Liver (tissue), 9 donors: ENCODE data around the gene TMEM108. TPM values are rescaled to one million over a fixed set of nuclear protein-coding genes. Genes with fewer than 3 reads are reported as not detected.

ENCODE experiments used
- DNase-seq: peaks from one replicate; pipeline ENCODE4 v3.0.0-alpha.2; 2017; ENCODE audit warnings: low spot score
- H3K27ac ChIP-seq, 2 donors: one replicate each; pipeline ENCODE4 v1.7.0; 2013; ENCODE audit warnings: inconsistent platforms in 2 of 2, low read length in 2 of 2, control low read depth in 1 of 2, low read depth in 1 of 2, mild to moderate bottlenecking in 1 of 2
- H3K27me3 ChIP-seq, 4 donors: one replicate each; pipeline versions ENCODE4 v1.6.1 to v1.7.0; 2013; ENCODE audit warnings: low read length in 3 of 4, inconsistent platforms in 1 of 4, mild to moderate bottlenecking in 1 of 4, moderate library complexity in 1 of 4; ENCODE audit not compliant: control insufficient read depth in 4 of 4, insufficient read depth in 4 of 4
- H3K36me3 ChIP-seq, 4 donors: one replicate each; pipeline versions ENCODE4 v1.6.1 to v1.7.0; 2013; ENCODE audit warnings: low read length in 3 of 4, mild to moderate bottlenecking in 3 of 4, low read depth in 1 of 4, moderate library complexity in 1 of 4; ENCODE audit not compliant: control insufficient read depth in 4 of 4, insufficient read depth in 3 of 4
- H3K4me1 ChIP-seq, 4 donors: one replicate each; pipeline versions ENCODE4 v1.6.1 to v1.7.0; 2013; ENCODE audit warnings: low read length in 3 of 4, mild to moderate bottlenecking in 3 of 4, moderate library complexity in 1 of 4; ENCODE audit not compliant: control insufficient read depth in 4 of 4, insufficient read depth in 4 of 4
- H3K4me3 ChIP-seq, 3 donors: one replicate each; pipeline versions ENCODE4 v1.6.1 to v1.7.0; 2013; ENCODE audit warnings: low read length in 3 of 3, control low read depth in 1 of 3, low read depth in 1 of 3, mild to moderate bottlenecking in 1 of 3
- H3K9ac ChIP-seq, 2 donors: one replicate each; pipeline ENCODE4 v1.7.0; 2013; ENCODE audit warnings: low read length in 2 of 2, mild to moderate bottlenecking in 2 of 2, moderate library complexity in 2 of 2, control low read depth in 1 of 2, low read depth in 1 of 2
- H3K9me3 ChIP-seq, 4 donors: one replicate each; pipeline versions ENCODE4 v1.6.1 to v1.7.0; 2013; ENCODE audit warnings: low read length in 3 of 4; ENCODE audit not compliant: control insufficient read depth in 4 of 4
- ATF3 ChIP-seq: IDR thresholded peaks from 2 replicates; pipeline ENCODE4 v1.6.1; 2016; ENCODE audit warnings: antibody characterized with exemption
- CTCF ChIP-seq: fragments of 150-350 bp; IDR thresholded peaks from 2 replicates; pipeline ENCODE4 v1.5.1; 2017; ENCODE audit warnings: improper control_type of control experiment, low read depth, low read length; ENCODE audit not compliant: missing input control
- EGR1 ChIP-seq, 2 donors: IDR thresholded peaks; 2 replicates each; pipeline ENCODE4 v1.6.1; 2016 to 2018; ENCODE audit warnings: antibody characterized with exemption in 2 of 2, low read depth in 2 of 2
- FOXA1 ChIP-seq: IDR thresholded peaks from 2 replicates; pipeline ENCODE4 v1.6.1; 2016; ENCODE audit warnings: antibody characterized with exemption
- FOXA2 ChIP-seq: IDR thresholded peaks from 2 replicates; pipeline ENCODE4 v1.6.1; 2016; ENCODE audit warnings: antibody characterized with exemption
- HNF4A ChIP-seq, 2 donors: conservative IDR thresholded peaks; 2 replicates each; pipeline ENCODE4 v1.6.1; 2016; ENCODE audit warnings: antibody characterized with exemption in 2 of 2, mild to moderate bottlenecking in 2 of 2
- HNF4G ChIP-seq: IDR thresholded peaks from 2 replicates; pipeline ENCODE4 v1.6.1; 2016; ENCODE audit warnings: antibody characterized with exemption
- JUND ChIP-seq, 2 donors: IDR thresholded peaks; 2 replicates each; pipeline ENCODE4 v1.6.1; 2016; ENCODE audit warnings: antibody characterized with exemption in 2 of 2
- MAX ChIP-seq: IDR thresholded peaks from 2 replicates; pipeline ENCODE4 v1.6.1; 2016; ENCODE audit warnings: antibody characterized with exemption
- NR2F2 ChIP-seq: IDR thresholded peaks from 2 replicates; pipeline ENCODE4 v1.6.1; 2016; ENCODE audit warnings: antibody characterized with exemption
- RAD21 ChIP-seq, 2 donors: IDR thresholded peaks; 2 replicates each; pipeline ENCODE4 v1.6.1; 2016; ENCODE audit warnings: antibody characterized with exemption in 2 of 2, mild to moderate bottlenecking in 2 of 2
- REST ChIP-seq: IDR thresholded peaks from 2 replicates; pipeline ENCODE4 v1.6.1; 2016; ENCODE audit warnings: antibody characterized with exemption, mild to moderate bottlenecking
- RXRA ChIP-seq, 2 donors: IDR thresholded peaks; 2 replicates each; pipeline ENCODE4 v1.6.1; 2017 to 2018; ENCODE audit warnings: antibody characterized with exemption in 2 of 2, mild to moderate bottlenecking in 1 of 2
- SP1 ChIP-seq: IDR thresholded peaks from 2 replicates; pipeline ENCODE4 v1.6.1; 2018; ENCODE audit warnings: antibody characterized with exemption, mild to moderate bottlenecking
- ZBTB33 ChIP-seq: IDR thresholded peaks from 2 replicates; pipeline ENCODE4 v1.6.1; 2016; ENCODE audit warnings: antibody characterized with exemption
- WGBS: extraction: QIAGEN DNeasy Blood & Tissue Kit; methylation state at CpG from one replicate; pipeline ENCODE4 v1.1.7; 2013; 5-methylcytosine and 5-hydroxymethylcytosine counted together
- polyA plus RNA-seq, 2 donors: library from polyadenylated mRNA; stranded (reverse) in 1 of 2; unstranded in 1 of 2; fragments of 200-250 nt in 1 of 2; fragments of >200 nt in 1 of 2; fragmentation: Nextera tagmentation in 1 of 2; extraction: Ambion mirVana in 1 of 2; gene quantifications; one replicate each; pipeline versions ENCODE4 v1.2.1 to v1.2.3, GENCODE V29; 2013 to 2015
- total RNA-seq, 2 donors: library from RNA; depleted of rRNA; stranded (reverse); fragments of >200 nt; gene quantifications; one replicate each; pipeline ENCODE4 v1.2.3, GENCODE V29; 2014
- donor health status: healthy.
- donor health status: healthy.
- donor health status: healthy.
- donor health status: healthy.
- donor health status: healthy.

The TMEM108 gene
- total and polyA plus RNA-seq, 4 donors: 0.05 to 0.10 TPM; not detected in 2

- TF ChIP-seq FOXA2: no peak
- no peak for TF ChIP-seq NR2F2
- no peak for TF ChIP-seq FOXA1
- TF ChIP-seq SP1: no peak
- no peak for TF ChIP-seq RXRA (IDR thresholded peaks at IDR 0.05)
- no peak for TF ChIP-seq MAX
- no peak for TF ChIP-seq ZBTB33
- no peak for TF ChIP-seq REST
- no peak for TF ChIP-seq JUND (IDR thresholded peaks at IDR 0.05)
- TF ChIP-seq ATF3: no peak
- TF ChIP-seq RAD21 (IDR thresholded peaks at IDR 0.05): no peak
- no peak for TF ChIP-seq CTCF
- TF ChIP-seq HNF4A (conservative IDR thresholded peaks at IDR 0.05): no peak
- no peak for TF ChIP-seq HNF4G
- Histone ChIP-seq H3K36me3 (no peaks in the 10 kb centered on the region), H3K9me3 (no peaks in the 10 kb centered on the region), H3K4me1 (no peaks in the 10 kb centered on the region), H3K9ac (no peak overlapping the region), H3K27me3 (no peaks in the 10 kb centered on the region), H3K4me3 (no peak overlapping the region), H3K27ac (no peak overlapping the region)
- 52% methylated on average over 2 of the region's 2 CpGs for WGBS
- no peak for DNase-seq
These were observed 363.4 kb downstream of the TMEM108 start for GRCh38 chr3:133401374-133402135.

GRCh38 chr3:133404920-133405319 is 366.7 kb downstream of the TMEM108 start:
- no peak overlapping the region for H3K27ac ChIP-seq
- no peaks in the 10 kb centered on the region for H3K27me3 ChIP-seq
- no peaks in the 10 kb centered on the region for H3K4me1 ChIP-seq
- WGBS: 94% methylated on average over 3 of the region's 3 CpGs
- no peak for TF ChIP-seq HNF4G
- TF ChIP-seq NR2F2: no peak
- no peak for TF ChIP-seq EGR1 (IDR thresholded peaks at IDR 0.05; ENCODE audit: low read depth in 2 of 2)
- TF ChIP-seq REST: no peak
- TF ChIP-seq JUND (IDR thresholded peaks at IDR 0.05): no peak
- H3K9ac ChIP-seq: no peak overlapping the region
- H3K9me3 ChIP-seq: no peaks in the 10 kb centered on the region
- no peaks in the 10 kb centered on the region for H3K36me3 ChIP-seq
- H3K4me3 ChIP-seq: no peak overlapping the region
- no peak for DNase-seq
